AG04450 (cell line): ENCODE results near the gene NAMPT. TPM values are rescaled to one million over a fixed set of nuclear protein-coding genes. Genes with fewer than 3 reads are reported as not detected.

Source experiments
- CTCF ChIA-PET: fragments of 300-600, 350-600 bp; formaldehyde crosslinking; extraction: SDS; loops from one replicate; lab custom pipeline; 2022; ENCODE audit warnings: antibody characterized with exemption, inconsistent platforms; lab: Charles Lee
- POLR2A ChIA-PET: fragments of 350-600 bp; formaldehyde crosslinking; extraction: SDS; loops from one replicate; lab custom pipeline; 2021; ENCODE audit warnings: antibody characterized with exemption, inconsistent platforms; lab: Yijun Ruan, JAX
- DNase-seq: peaks from one replicate; pipeline ENCODE4 v3.0.0-alpha.2; 2011; ENCODE audit warnings: low read depth, low spot score
- H3K27ac ChIP-seq: one replicate; pipeline ENCODE4 v1.5.1; 2012; ENCODE audit warnings: low read depth, low read length, control low read depth
- H3K27me3 ChIP-seq: one replicate; pipeline ENCODE4 v1.6.0; 2012; ENCODE audit warnings: low read length; ENCODE audit not compliant: control insufficient read depth, insufficient read depth
- H3K4me3 ChIP-seq: 2 replicates; pipeline ENCODE4 v1.5.1; 2011; ENCODE audit warnings: mild to moderate bottlenecking, low read depth, low read length, control low read depth
- H3K9me3 ChIP-seq: 2 replicates; pipeline ENCODE4 v1.5.1; 2012; ENCODE audit warnings: low read length; ENCODE audit not compliant: control insufficient read depth, insufficient read depth
- polyA plus RNA-seq: library from polyadenylated mRNA; depleted of rRNA; stranded (reverse); fragments of >200 nt; gene quantifications from 2 replicates; pipeline ENCODE4 v1.2.3, GENCODE V29; 2011
- TF ChIP-seq, protein P1 (sequence below): IDR thresholded peaks from 2 replicates; pipeline ENCODE4 v1.5.1; 2011; ENCODE audit warnings: low read depth, low read length, control low read depth, inconsistent platforms

NAMPT gene
- polyA plus RNA-seq, 1 experiment, result 37.4 TPM

DNA sequence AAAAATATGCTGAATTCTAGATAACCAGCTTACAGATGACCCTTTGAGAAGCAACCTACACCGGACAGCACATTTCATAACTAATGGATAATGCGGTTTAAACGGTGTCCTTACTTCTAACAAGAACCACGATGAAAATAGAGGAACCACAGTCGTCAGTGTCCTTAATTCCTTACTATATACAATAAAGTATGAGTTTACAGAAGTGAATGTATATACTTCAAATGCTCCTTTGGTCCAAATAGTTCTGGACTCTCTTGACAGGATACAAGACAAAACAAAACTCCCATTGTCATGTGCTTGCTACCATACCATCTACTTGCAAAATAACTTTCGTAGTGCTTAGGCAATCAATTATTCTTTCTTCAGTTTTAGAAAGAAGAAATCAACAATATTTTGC lies 2.4 kb downstream of the NAMPT start:
- ChIA-PET POLR2A (no interaction called here), CTCF (no interaction called here)

DNA sequence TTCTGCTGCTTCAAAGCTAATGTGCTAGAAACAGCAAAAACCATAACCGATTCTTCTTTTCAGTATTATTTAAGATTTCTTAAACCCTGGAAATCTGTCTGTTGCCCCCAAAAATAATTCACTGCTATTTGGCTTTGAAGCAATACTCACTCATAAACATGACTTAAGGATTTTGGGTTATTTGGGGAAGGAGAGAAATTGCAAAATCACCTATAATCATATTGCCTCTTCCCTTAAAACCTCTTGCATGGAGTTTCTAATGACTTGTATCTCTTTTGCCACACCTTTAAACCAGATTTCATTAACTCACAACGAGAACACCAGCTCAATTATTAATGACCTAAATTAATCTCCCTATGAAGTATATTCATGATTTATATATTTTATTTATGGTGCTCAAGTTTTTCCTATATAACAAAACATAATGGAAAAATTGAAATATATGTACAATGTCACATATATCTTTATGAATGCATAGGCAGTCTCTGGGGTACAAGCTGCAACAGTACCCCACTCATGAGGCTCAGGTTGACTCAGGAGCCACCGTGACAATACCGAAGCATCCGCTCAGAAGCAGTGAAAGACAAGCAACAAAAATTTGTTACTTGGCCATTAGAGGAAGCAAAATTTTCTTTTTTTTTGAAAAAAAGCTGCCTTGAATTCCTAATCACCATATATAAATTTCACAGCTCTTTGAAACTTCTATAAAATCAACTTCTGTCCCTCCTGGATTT lies 3.0 kb downstream of the NAMPT start:
- CTCF ChIA-PET, result no interaction called here
- Histone ChIP-seq H3K4me3 (no peak overlapping the region), H3K27me3 (no peaks in the 10 kb centered on the region), H3K9me3 (no peaks in the 10 kb centered on the region), H3K27ac (no peak overlapping the region)
- POLR2A ChIA-PET, result interaction anchor here (0.7 kb wide), 1 partner anchor 204 kb away, joined by 3 read pairs; no protein-coding TSS in a partner anchor
- TF ChIP-seq, protein P1, sequence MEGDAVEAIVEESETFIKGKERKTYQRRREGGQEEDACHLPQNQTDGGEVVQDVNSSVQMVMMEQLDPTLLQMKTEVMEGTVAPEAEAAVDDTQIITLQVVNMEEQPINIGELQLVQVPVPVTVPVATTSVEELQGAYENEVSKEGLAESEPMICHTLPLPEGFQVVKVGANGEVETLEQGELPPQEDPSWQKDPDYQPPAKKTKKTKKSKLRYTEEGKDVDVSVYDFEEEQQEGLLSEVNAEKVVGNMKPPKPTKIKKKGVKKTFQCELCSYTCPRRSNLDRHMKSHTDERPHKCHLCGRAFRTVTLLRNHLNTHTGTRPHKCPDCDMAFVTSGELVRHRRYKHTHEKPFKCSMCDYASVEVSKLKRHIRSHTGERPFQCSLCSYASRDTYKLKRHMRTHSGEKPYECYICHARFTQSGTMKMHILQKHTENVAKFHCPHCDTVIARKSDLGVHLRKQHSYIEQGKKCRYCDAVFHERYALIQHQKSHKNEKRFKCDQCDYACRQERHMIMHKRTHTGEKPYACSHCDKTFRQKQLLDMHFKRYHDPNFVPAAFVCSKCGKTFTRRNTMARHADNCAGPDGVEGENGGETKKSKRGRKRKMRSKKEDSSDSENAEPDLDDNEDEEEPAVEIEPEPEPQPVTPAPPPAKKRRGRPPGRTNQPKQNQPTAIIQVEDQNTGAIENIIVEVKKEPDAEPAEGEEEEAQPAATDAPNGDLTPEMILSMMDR, result no peak
- no peak for DNase-seq

More for the DNA sequence above, 2.4 kb downstream of the NAMPT start:
- TF ChIP-seq, protein P1, result no peak
- H3K4me3 ChIP-seq, result no peak overlapping the region
- DNase-seq, result no peak
- H3K27ac ChIP-seq, result no peak overlapping the region
- H3K9me3 ChIP-seq, result no peaks in the 10 kb centered on the region
- no peaks in the 10 kb centered on the region for H3K27me3 ChIP-seq

DNA sequence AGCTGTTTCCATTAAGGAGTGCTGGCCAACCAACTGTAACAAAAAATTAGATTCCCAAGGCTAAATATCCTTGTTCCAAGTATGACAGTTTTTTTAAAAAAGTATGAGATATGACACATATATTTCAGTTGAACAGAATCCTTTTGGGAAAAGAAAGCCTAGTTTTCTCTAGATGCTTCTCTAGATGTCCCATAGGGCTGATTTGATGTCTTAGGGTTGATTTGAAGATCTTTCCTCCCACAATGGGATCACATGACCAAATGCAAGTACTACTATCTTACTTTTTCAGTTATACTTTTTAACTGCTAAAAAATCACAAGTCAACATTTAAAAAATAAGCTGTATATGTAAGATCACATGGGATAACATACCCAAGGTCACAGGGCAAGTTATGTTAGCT lies 3.7 kb downstream of the NAMPT start:
- ChIA-PET POLR2A (interaction anchor here (0.7 kb wide), 1 partner anchor 205 kb away, joined by 3 read pairs; no protein-coding TSS in a partner anchor), CTCF (interaction anchor here (1.8 kb wide), 1 partner anchor 104 kb away, joined by 9 read pairs; no protein-coding TSS in a partner anchor)
- no peak overlapping the region for H3K4me3 ChIP-seq
- H3K9me3 ChIP-seq, result no peaks in the 10 kb centered on the region
- H3K27me3 ChIP-seq, result no peaks in the 10 kb centered on the region
- DNase-seq, result no peak
- H3K27ac ChIP-seq, result no peak overlapping the region
- TF ChIP-seq, protein P1, result no peak

DNA sequence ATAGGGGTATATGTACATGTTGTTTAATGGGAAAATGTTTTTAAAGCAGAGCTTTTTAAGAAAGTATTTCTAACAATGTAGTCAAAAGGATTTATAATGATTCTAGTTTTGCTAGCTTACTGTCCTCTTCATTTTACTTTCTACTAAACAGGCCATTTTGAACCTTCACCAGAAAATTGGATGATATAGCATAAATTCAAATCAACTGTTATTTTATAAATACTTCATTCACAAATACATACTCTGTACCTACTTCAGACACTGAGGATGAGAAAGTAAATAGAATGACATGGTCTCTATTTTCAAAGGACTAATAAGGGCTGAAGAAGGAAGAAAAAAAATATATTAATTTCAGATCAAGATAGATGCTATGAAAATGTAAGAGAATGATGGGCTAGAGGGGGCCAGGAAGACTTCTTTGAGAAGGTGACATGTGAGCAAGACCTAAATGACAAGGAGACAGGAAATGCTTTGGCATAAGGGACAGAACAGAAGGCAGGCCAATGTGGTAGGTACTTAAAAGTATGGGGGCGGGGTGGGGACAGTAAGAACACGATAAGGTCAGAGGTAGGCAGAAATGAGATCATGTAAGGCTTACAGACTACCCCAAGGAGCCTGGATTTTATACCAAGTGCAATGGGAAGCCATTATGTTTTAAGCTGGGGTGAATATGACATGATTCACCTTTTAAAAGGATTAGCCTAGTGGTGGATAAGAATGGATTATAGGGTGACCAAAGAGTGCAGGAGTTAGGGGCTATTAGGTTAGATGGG lies 5.2 kb downstream of the NAMPT start:
- no peaks in the 10 kb centered on the region for H3K9me3 ChIP-seq
- TF ChIP-seq, protein P1, result no peak
- no peak overlapping the region for H3K4me3 ChIP-seq
- no peak for DNase-seq
- CTCF ChIA-PET, result interaction anchor here (0.9 to 1.8 kb wide), 3 partner anchors 103 to 458 kb away, joined by 3 to 9 read pairs (median 5); no protein-coding TSS in a partner anchor
- H3K27me3 ChIP-seq, result no peaks in the 10 kb centered on the region
- POLR2A ChIA-PET, result no interaction called here
- H3K27ac ChIP-seq, result no peak overlapping the region
